ENCODE measurements around the gene ZNF622.

ZNF622 gene

DNA sequence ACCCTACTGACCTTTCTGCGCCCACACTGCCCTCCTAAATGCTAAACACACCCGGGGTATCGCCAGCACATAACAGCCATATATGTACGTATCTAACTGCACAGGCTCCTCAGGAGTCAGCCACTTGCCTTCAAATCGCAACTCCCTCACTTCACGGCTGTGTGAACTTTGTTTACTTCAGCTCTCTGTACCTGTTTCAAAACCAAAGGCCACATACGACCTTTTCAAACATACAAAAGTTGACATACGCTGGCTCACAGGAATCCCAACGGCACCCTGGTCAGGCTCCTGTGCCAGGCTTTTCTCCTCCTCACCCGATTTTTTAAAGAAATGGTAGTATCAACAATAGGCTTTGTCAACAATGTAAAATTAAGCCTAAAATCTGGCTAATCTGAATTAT is 39.0 kb upstream of the ZNF622 start:
- TF ChIP-seq, protein P1, sequence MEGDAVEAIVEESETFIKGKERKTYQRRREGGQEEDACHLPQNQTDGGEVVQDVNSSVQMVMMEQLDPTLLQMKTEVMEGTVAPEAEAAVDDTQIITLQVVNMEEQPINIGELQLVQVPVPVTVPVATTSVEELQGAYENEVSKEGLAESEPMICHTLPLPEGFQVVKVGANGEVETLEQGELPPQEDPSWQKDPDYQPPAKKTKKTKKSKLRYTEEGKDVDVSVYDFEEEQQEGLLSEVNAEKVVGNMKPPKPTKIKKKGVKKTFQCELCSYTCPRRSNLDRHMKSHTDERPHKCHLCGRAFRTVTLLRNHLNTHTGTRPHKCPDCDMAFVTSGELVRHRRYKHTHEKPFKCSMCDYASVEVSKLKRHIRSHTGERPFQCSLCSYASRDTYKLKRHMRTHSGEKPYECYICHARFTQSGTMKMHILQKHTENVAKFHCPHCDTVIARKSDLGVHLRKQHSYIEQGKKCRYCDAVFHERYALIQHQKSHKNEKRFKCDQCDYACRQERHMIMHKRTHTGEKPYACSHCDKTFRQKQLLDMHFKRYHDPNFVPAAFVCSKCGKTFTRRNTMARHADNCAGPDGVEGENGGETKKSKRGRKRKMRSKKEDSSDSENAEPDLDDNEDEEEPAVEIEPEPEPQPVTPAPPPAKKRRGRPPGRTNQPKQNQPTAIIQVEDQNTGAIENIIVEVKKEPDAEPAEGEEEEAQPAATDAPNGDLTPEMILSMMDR (conservative IDR thresholded peaks at IDR 0.05; ENCODE audit: low read depth, low read length): no peak
- no peak for DNase-seq (ENCODE audit: low read depth)
- H3K4me3 ChIP-seq (ENCODE audit: low read length): no peak overlapping the region

DNA sequence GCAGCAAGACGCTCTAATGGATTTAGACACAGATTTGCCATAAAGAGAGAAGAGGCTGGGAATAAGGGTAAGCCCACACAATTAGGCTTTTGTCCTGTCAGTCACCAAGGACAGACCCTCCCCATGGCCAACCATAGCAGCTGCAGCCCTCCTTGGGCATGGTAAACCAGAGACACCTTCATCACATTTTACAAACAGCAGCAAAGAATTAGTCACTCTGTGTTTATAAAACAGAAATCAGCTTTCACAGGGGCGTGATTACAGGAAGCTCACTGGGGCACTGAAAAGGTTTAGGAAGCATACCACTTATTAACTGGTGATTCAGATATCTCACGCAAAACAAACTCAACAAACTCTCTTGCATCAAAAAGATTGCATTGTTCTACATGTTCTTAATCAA is 37.3 kb upstream of the ZNF622 start:
- H3K4me3 ChIP-seq (ENCODE audit: low read length): no peak overlapping the region
- no peak for DNase-seq (ENCODE audit: low read depth)
- TF ChIP-seq, protein P1 (conservative IDR thresholded peaks at IDR 0.05; ENCODE audit: low read depth, low read length): no peak

DNA sequence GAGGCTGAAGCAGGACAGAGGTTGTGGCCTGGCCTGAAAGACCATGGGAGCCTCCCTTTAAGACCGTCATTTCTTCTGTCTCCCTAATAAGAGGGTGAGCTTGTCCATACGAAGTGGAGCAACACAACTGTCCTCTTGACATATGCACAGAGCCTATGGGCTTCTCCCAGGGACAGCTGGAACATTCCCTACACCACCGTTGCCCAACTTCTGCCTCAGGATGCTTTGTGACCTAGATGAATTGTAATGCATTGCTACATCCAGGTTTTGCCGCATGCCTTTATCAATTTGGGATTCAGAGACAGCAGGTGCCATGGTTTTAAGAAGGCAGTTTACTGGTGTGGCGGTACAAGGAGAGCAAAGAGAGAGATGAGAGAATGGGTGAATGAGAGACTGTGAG is 34.4 kb upstream of the ZNF622 start:
- H3K4me3 ChIP-seq (ENCODE audit: low read length): no peak overlapping the region
- no peak for DNase-seq (ENCODE audit: low read depth)
- TF ChIP-seq, protein P1 (conservative IDR thresholded peaks at IDR 0.05; ENCODE audit: low read depth, low read length): no peak

DNA sequence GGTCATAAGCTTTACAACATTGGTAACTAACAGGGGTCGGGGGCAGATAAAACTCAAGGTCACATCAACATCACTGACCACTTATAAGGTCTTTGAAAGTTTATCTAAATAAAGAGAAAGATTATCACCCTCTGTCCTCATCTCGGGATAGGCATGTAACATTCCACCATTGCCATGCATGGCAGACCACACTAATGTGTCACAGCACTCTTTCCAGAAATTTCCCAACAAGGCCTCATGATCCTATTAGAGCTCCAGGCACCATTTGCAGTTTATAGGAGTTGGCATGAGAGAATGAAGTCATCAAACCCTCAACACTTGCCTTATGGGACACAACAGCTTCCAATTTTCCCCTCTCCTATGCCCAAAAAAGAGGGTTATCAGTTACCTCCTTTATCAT is 31.9 kb upstream of the ZNF622 start:
- DNase-seq (ENCODE audit: low read depth): no peak

DNA sequence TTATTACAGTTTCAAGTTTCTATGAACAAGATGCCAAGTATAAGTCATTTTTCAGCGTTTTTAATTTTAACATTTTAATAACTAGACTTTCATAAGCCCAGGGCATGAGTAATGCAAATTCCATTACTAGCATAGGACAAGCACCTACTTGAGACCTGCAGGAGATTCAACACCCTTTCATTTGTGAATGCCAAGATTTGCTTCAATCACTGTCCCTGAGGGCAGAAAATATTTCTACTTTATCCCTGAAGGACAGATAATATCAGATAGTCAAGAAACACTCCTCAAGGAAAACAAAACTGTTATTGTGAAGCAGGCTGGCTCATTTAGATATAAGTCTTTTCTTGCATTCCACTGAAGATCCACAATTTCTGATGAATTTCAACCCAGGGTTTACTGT is 27.7 kb upstream of the ZNF622 start:
- H3K4me3 ChIP-seq (ENCODE audit: low read length): no peak overlapping the region
- TF ChIP-seq, protein P1 (conservative IDR thresholded peaks at IDR 0.05; ENCODE audit: low read depth, low read length): no peak
- peak; percentile 45 for DNase-seq (ENCODE audit: low read depth)

More for the DNA sequence above, 31.9 kb upstream of the ZNF622 start:
- TF ChIP-seq, protein P1 (conservative IDR thresholded peaks at IDR 0.05; ENCODE audit: low read depth, low read length): no peak
- H3K4me3 ChIP-seq (ENCODE audit: low read length): no peak overlapping the region

DNA sequence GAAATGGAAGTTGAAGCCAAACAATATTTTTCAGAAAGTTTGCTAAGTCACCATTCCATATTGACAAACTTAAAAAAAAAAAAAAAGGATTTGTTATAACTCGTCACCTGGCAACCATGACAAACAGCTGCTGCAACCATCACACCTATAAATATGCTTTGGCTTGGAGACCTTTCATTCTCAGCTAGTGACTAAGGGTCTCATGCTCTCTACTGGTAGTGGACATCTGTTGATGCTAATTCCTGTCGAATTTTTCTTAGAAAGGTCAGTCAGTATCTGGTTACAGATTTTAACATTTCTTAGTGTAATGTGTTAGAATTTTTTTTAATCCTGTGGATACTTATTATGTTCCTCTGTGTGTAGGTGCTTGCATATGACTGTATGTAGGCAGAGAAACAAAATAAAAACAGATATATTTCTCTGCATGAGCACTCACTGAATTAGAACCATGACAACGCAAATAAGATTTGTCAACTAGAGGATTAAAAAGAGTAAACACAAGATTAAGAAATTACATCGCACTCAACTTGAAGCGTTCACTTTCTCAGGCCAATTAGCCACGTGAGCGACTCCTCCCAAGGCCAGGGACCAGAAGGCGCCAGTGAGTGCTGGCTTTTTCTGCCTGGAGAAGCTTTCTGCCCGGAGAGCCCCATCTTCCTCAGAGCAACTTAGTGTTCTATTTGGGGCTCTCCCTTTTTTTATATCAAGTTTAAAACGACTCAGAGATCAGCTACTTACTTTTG is 27.0 kb upstream of the ZNF622 start:
- peak; percentile 97 for DNase-seq (ENCODE audit: low read depth)
- TF ChIP-seq, protein P1 (conservative IDR thresholded peaks at IDR 0.05; ENCODE audit: low read depth, low read length): no peak
- no peak overlapping the region for H3K4me3 ChIP-seq (ENCODE audit: low read length)

DNA sequence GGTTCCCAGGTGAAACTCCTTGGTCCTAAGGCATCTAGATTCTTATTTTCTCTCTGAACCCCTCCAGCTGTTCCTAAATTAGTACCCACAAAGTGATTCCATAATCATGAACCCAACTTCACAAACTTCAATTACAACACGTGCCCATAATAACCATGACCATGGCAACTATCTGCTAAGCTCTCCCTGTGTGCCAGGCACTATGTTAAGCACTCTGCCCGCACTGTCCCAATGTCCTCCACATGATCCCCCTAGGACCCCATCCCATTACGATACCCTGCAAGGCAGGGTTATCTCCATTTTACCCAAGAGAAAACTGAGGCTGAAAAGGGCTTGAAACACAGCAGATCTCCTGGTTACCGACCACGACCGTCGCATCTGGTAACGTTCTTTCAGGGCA is 25.3 kb upstream of the ZNF622 start:
- DNase-seq (ENCODE audit: low read depth): no peak
- no peak overlapping the region for H3K4me3 ChIP-seq (ENCODE audit: low read length)
- TF ChIP-seq, protein P1 (conservative IDR thresholded peaks at IDR 0.05; ENCODE audit: low read depth, low read length): no peak

All from retinal pigment epithelial cell (primary cell).